GM18951 (cell line): ENCODE measurements around the gene CAMKMT.

Source experiments
- POLR2A ChIP-seq: IDR thresholded peaks from 4 replicates; pipeline ENCODE4 v1.6.1; 2011; ENCODE audit warnings: mild to moderate bottlenecking; ENCODE audit not compliant: insufficient read length, insufficient read depth; ENCODE audit errors: extremely low read depth
- in situ Hi-C: fragments of 300-500 bp; cut with MboI; formaldehyde crosslinking; loops from one replicate; pipeline ENCODE4 v1.12.0; 2022; ENCODE audit warnings: low sequenced_read_pairs, mixed read lengths, inconsistent platforms; ENCODE audit not compliant: unreplicated experiment

The CAMKMT gene

DNA sequence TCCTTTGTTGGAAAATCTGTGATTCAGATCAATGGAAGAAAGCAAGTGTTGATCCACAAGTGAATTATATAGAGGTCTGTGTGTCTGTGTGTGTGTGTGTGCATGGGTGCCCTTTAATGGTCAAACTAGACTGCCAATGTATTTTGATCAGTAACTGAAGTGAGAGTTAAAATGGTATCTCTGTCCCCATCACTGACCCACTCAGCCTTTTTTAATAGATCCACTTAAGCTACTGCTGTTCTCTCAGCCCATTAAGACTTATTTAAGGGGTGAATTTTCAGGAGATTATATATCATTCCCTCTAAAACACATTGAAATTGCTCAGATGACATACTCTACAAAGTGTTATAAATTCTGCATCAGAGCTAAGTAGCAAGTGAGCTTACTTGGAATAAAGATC, 386.0 kb downstream of the CAMKMT start:
- in situ Hi-C loops: no loop called here
- no peak for TF ChIP-seq POLR2A

DNA sequence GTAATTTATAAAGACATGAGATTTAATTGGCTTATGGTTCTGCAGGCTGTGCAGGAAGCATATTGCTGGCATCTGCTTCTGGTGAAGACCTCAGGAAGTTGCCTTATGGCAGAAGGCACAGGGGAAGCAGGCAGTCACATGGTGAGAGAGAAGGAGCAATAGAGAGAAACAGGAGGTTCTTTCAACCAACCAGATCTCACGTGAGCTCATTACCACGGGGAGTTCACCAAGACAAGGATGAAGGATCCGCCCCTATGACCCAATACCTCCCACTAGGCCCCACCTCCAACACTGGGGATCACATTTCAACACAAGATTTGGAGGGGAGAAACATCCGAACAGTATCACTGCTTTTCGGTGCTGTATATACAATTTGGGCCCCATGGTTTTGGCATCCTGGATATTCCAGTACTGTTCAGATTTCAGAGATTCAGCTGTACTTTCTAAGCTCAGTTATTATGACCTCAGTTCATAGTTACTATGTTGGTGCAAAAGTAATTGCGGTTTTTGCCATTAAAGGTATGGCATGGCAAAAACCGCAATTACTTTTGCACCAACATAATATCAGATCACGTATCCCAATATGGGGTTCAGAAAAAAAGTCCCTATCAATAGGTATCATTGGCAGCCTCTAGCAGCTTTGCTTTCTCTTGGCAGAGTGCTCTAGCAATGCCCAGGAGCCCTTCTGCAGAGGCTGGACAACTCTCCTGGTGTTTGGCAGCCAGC, 390.2 kb downstream of the CAMKMT start:
- TF ChIP-seq POLR2A: no peak

DNA sequence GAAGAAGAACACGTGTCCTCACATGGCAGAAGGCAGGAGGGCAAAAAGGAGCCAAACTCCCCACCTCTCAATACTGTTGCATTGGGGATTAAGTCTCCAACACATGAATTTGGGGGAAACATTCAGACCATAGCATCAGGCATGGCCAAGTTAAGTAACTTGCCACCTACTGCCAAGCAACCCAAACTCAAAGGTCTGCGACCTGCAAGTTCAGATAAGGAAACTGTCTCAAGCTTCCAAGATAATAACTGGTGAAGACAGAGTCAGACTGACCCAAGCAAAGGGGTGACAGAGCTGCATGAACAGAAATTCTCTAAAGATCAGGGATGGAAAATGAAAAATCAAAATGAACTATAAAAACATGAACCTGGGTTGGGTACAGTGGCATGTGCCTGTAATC, 391.0 kb downstream of the CAMKMT start:
- no peak for TF ChIP-seq POLR2A

More for the DNA sequence above, 390.2 kb downstream of the CAMKMT start:
- in situ Hi-C loops: no loop called here

DNA sequence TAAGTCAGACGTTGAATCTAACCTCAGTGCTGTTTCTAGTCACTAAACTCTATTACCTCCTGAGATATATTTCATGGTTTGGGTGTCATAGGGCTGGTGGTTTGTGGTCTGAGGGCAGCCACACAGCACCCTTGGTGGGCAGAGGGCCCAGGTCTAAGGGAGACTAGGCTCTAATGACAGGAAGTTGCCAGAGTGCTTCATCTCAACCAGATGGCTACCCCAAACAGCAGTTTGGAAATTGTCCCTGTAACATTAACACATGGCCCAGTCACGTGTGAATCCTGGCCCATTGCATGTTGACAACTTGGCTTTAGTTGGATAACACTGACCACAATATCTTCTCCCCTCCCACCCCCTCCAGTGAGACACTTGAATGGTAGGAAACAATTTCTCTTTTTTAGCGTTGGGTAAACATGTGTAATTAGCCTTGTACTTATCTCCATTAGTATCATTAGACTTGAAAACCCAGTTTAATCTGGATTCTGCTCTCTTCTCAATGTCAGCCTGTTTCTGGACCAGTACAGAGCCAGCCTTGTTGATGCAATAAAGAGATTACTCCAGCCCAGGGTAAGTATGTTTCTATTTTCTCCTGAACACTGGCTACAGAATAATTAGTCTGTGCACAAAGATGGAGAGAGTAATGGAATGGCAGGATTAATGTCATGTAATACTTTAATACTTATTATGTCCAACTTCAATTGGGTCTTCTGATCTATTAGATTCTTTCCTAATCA, 392.0 kb downstream of the CAMKMT start:
- TF ChIP-seq POLR2A: no peak
- in situ Hi-C loops: no loop called here

More for the DNA sequence above, 391.0 kb downstream of the CAMKMT start:
- in situ Hi-C loops: no loop called here

DNA sequence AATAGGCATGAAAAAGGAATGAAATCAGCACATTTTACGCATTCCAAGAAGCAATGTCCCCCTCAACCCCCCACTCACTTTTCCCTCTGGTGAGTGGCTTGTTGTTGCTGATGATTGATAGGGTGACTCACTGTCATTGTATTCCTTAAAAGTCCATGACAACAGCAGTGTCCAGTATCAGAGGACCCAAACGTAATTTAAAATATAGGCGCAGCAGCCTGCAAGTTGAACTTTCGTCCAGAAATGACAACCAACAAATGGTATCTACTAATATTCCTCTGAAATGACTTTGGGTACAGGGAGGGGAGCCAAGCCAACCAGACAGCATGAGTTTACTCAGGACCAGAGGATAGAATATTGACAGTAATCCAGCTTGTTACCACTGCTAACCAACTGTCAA, 396.8 kb downstream of the CAMKMT start:
- no peak for TF ChIP-seq POLR2A
- in situ Hi-C loops: no loop called here

DNA sequence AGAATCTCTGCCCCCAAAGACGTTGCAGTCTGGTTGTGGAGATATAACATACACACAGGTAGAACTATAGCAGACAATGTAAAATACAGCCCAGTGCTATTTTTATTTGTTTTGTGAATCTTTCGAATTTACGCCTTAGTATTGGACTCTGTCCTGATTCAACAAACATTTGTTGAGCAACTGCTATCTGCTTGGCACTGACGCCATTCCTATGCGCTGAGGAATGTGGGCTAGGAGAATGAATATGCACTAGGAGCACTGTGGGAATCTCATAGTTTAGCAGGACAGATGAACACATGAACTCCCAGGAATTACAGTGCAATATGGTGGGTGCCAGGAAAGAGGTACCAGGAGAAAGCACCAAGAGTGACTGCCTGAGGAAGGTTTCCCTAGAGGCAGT, 398.1 kb downstream of the CAMKMT start:
- in situ Hi-C loops: no loop called here
- no peak for TF ChIP-seq POLR2A

DNA sequence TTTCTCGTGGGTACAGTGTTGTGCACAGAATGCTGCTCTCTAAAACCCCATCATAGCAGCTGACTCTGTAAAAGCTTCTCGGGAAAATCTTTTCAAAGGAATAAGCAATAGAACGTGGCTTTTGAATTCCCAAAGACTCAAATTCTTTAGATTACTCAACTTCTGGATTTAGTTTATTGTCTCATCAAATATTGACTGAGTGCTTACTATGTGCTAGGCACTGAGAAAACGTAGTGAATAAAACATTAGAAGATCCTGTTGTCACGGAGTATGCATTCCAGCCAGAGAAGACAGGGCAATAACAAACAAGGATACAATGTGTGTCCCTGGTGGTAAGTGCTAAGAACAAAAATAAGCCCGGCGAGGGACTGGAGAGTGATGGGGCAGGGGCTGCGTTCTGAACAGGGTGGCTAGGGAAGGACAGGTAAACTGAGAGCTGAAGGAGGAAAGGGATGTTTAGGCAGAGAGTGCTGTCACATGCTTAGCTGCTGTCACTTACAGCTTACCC, 401.6 kb downstream of the CAMKMT start:
- in situ Hi-C loops: no loop called here
- TF ChIP-seq POLR2A: no peak

DNA sequence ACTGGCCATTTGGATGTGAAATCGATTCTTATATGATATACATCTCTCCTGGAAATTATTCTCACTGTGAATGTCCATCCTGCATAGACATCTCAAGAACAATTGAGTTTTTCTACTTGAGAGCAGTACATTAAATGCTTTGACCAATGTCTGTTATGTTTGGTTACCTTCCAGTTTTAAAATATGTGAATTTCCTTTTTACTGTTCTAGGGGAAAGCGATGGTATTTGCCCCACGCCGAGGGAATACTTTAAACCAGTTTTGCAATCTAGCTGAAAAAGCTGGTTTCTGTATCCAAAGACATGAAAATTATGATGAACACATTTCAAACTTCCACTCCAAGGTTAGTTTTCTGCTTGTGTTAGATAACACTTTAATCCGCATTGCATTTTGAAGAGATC, 404.5 kb downstream of the CAMKMT start:
- in situ Hi-C loops: no loop called here
- TF ChIP-seq POLR2A: no peak

DNA sequence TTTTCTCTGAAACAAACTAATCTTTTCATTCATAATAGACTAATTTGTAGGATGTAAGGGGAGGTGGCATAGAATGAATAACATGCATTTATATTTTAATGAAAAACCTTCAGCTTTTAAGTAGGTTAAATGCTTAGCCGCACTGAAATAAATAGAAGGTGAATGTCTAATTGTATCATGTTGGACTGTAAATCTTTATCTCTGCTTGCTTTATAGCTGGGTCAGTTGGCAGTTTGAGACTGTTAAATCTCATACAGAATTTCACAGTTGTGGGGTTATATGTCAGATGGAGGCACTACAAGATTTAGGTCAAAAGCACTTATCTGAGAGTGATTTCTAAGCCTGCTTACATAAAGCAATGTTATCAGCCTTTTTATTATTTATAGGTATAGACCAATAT, 405.0 kb downstream of the CAMKMT start:
- in situ Hi-C loops: no loop called here
- TF ChIP-seq POLR2A: no peak

DNA sequence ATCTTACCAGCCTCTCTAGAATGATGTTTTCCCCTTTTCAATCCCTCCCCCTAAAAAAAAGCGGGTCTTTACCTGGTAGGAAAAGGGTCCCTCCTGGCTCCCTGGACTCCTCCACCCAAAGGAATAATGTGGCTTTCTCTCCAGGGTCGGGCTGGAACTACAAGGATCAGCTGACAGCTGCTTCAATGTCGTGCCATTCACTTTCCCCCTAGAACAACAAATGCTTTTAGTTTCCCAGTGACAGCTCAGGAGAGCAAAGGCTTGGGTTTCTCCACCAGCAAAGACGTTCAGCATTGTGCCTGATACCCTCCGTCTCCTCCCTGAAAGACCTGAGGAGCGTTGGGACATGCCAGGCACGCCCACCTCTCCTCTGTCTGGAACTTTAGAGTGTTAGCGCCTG, 405.9 kb downstream of the CAMKMT start:
- in situ Hi-C loops: no loop called here
- no peak for TF ChIP-seq POLR2A

DNA sequence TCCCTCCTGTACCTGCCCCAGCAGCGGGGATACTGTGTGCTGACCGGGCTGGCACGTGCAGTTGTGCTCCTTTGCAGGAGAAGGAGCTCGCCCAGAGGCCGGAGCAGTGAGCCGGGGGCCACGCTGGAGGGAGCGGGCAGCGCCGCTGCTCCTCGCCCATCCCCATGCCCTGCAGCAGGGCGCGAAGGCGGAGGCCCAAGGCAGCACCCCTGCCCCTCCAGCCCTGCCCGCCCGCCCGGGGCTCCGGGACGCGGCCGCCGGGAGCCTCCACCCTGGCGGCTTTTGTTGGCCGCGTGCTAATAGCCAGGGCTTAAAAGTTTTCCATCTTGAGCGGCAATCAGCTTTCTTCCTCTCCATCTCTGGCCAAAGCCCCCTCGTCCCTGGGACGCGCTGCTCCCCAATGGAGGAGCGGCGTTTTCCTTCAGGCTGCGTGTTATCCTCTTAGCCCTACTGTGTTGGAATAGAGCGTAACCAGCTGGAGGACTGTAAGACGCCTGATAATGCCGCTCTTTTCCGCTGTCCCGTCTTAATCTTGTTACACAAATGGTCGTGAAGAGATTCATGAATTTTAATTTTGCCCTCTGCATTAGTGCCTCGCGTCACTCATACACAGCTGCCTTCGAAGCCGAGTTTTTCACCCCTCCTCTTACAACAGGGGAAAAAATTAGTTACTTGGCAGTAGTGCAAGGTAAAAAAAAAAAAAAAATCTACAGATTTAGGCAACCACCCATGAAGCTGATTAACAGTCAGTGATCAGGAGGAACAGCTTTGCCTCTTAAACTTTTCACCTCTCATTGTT, 406.9 kb downstream of the CAMKMT start:
- TF ChIP-seq POLR2A: no peak
- in situ Hi-C loops: no loop called here

DNA sequence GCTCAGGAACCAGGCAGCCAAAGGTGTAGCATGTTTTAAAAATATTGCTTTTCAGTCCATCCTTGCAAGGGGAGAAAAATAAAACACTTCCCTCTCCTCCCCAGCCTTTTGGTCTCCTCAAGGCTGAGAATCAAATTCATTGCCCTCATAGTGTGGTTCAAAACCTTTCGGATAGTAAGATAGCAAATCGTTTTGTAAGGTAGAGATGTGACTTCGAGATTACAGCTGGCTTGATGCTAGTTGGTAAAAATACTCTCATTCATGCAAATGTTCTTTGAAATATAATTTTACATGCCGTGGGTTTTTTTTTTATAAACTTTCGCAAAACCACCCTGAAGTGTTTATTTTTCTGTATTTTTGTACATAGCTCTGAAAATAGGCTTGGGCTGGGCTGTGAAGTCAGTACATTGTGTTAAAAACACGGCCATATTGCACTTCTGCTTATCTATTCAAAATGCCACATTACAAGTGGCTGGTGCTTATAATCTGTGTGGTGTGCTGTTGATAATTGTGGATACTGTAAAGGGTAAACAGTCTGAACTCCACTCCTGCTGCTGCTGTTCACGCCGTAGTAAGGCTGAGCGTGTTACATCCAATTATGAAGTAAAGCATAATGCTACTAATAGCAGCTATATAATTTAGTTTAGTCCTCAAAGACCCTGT, 407.7 kb downstream of the CAMKMT start:
- TF ChIP-seq POLR2A: no peak
- in situ Hi-C loops: no loop called here
